ENCODE measurements around the gene SNED1. TPM values are rescaled to one million over a fixed set of nuclear protein-coding genes. Genes with fewer than 3 reads are reported as not detected.

SNED1 gene
- total RNA-seq, 2 donors from 2014 or later, result 42.0 to 72.1 TPM

GRCh38 chr2:241003830-241004564, 5.6 kb downstream of the SNED1 start:
- Mint-ChIP-seq H3K36me3 (ENCODE audit: low read depth) (peaks cover 7% of the 10 kb centered on the region), H3K4me3 (peak overlapping the region; percentile 1), H3K27ac (no peak overlapping the region), H3K4me1 (peaks cover 9% of the 10 kb centered on the region), H3K27me3 (peaks cover 16% of the 10 kb centered on the region)
- no peak for DNase-seq
- no peak for ATAC-seq
- peaks cover 3% of the 10 kb centered on the region for H3K9me3 ChIP-seq (ENCODE audit: control insufficient read depth, low read length, poor library complexity, severe bottlenecking)

- H3K27me3 Mint-ChIP-seq, result peaks cover 8% of the 10 kb centered on the region
- peaks cover 4% of the 10 kb centered on the region for H3K36me3 Mint-ChIP-seq (ENCODE audit: low read depth)
- ATAC-seq (no peak), DNase-seq (no peak)
- H3K9me3 ChIP-seq (ENCODE audit: control insufficient read depth, low read length, poor library complexity, severe bottlenecking), result peaks cover 3% of the 10 kb centered on the region
- peaks cover 17% of the 10 kb centered on the region for H3K4me1 Mint-ChIP-seq
- H3K27ac Mint-ChIP-seq, result no peak overlapping the region
- H3K4me3 Mint-ChIP-seq, result no peak overlapping the region
Measured at GRCh38 chr2:241005569-241005968, 7.2 kb downstream of the SNED1 start.

- no peak for DNase-seq
- Mint-ChIP-seq H3K27ac (no peak overlapping the region), H3K27me3 (peaks cover 8% of the 10 kb centered on the region), H3K4me3 (no peak overlapping the region), H3K36me3 (ENCODE audit: low read depth) (no peaks in the 10 kb centered on the region), H3K4me1 (peaks cover 17% of the 10 kb centered on the region)
- no peak for ATAC-seq
- H3K9me3 ChIP-seq (ENCODE audit: control insufficient read depth, low read length, poor library complexity, severe bottlenecking), result peaks cover 3% of the 10 kb centered on the region
Measured at GRCh38 chr2:241006412-241006811, 8.0 kb downstream of the SNED1 start.

- Mint-ChIP-seq H3K4me1 (peaks cover 17% of the 10 kb centered on the region), H3K27me3 (peaks cover 8% of the 10 kb centered on the region), H3K27ac (no peak overlapping the region), H3K4me3 (no peak overlapping the region), H3K36me3 (ENCODE audit: low read depth) (no peaks in the 10 kb centered on the region)
- no peak for DNase-seq
- H3K9me3 ChIP-seq (ENCODE audit: control insufficient read depth, low read length, poor library complexity, severe bottlenecking), result peaks cover 3% of the 10 kb centered on the region
- ATAC-seq, result no peak
Measured at GRCh38 chr2:241007111-241007510, 8.7 kb downstream of the SNED1 start.

GRCh38 chr2:241007880-241008710, 9.7 kb downstream of the SNED1 start:
- Mint-ChIP-seq H3K4me1 (peaks cover 17% of the 10 kb centered on the region), H3K27me3 (peaks cover 8% of the 10 kb centered on the region), H3K4me3 (no peak overlapping the region), H3K27ac (peak overlapping the region; percentile 88), H3K36me3 (ENCODE audit: low read depth) (no peaks in the 10 kb centered on the region)
- H3K9me3 ChIP-seq (ENCODE audit: control insufficient read depth, low read length, poor library complexity, severe bottlenecking), result peaks cover 3% of the 10 kb centered on the region
- ATAC-seq (no peak), DNase-seq (no peak)

GRCh38 chr2:241008711-241009121, 10.3 kb downstream of the SNED1 start:
- no peaks in the 10 kb centered on the region for H3K36me3 Mint-ChIP-seq (ENCODE audit: low read depth)
- H3K27ac Mint-ChIP-seq, result peak overlapping the region; percentile 88
- peaks cover 3% of the 10 kb centered on the region for H3K9me3 ChIP-seq (ENCODE audit: control insufficient read depth, low read length, poor library complexity, severe bottlenecking)
- peaks cover 8% of the 10 kb centered on the region for H3K27me3 Mint-ChIP-seq
- ATAC-seq, result no peak
- peaks cover 17% of the 10 kb centered on the region for H3K4me1 Mint-ChIP-seq
- H3K4me3 Mint-ChIP-seq, result peak overlapping the region; percentile 68
- DNase-seq, result no peak

GRCh38 chr2:241009191-241009590, 10.8 kb downstream of the SNED1 start:
- peak overlapping the region; percentile 88 for H3K27ac Mint-ChIP-seq
- peaks cover 17% of the 10 kb centered on the region for H3K4me1 Mint-ChIP-seq

GRCh38 chr2:241009601-241010530, 11.4 kb downstream of the SNED1 start:
- Mint-ChIP-seq H3K4me1 (peaks cover 17% of the 10 kb centered on the region), H3K4me3 (peak overlapping the region; percentile 68), H3K27ac (peak overlapping the region; percentile 88), H3K27me3 (peaks cover 8% of the 10 kb centered on the region), H3K36me3 (ENCODE audit: low read depth) (no peaks in the 10 kb centered on the region)
- DNase-seq, result peak in 1 of 3 donors; percentile 9
- peak; percentile 79 for ATAC-seq
- H3K9me3 ChIP-seq (ENCODE audit: control insufficient read depth, low read length, poor library complexity, severe bottlenecking), result peaks cover 3% of the 10 kb centered on the region

More at GRCh38 chr2:241009191-241009590, 10.8 kb downstream of the SNED1 start:
- Mint-ChIP-seq H3K27me3 (peaks cover 8% of the 10 kb centered on the region), H3K36me3 (ENCODE audit: low read depth) (no peaks in the 10 kb centered on the region), H3K4me3 (peak overlapping the region; percentile 68)
- ATAC-seq (no peak), DNase-seq (no peak)
- peaks cover 3% of the 10 kb centered on the region for H3K9me3 ChIP-seq (ENCODE audit: control insufficient read depth, low read length, poor library complexity, severe bottlenecking)

GRCh38 chr2:241010531-241011295, 12.3 kb downstream of the SNED1 start:
- H3K27me3 Mint-ChIP-seq, result peaks cover 8% of the 10 kb centered on the region
- ATAC-seq (peak; percentile 10), DNase-seq (peak in 2 of 3 donors; percentile 2 to 8)
- H3K27ac Mint-ChIP-seq, result peak overlapping the region; percentile 88
- no peaks in the 10 kb centered on the region for H3K36me3 Mint-ChIP-seq (ENCODE audit: low read depth)
- H3K9me3 ChIP-seq (ENCODE audit: control insufficient read depth, low read length, poor library complexity, severe bottlenecking), result peaks cover under 1% of the 10 kb centered on the region
- H3K4me3 Mint-ChIP-seq, result peak overlapping the region; percentile 68
- peaks cover 17% of the 10 kb centered on the region for H3K4me1 Mint-ChIP-seq

- no peak for DNase-seq
- Mint-ChIP-seq H3K4me3 (no peak overlapping the region), H3K27ac (no peak overlapping the region), H3K36me3 (ENCODE audit: low read depth) (no peaks in the 10 kb centered on the region), H3K4me1 (peaks cover 17% of the 10 kb centered on the region), H3K27me3 (peaks cover 8% of the 10 kb centered on the region)
- no peak for ATAC-seq
- H3K9me3 ChIP-seq (ENCODE audit: control insufficient read depth, low read length, poor library complexity, severe bottlenecking), result no peaks in the 10 kb centered on the region
Measured at GRCh38 chr2:241011296-241011600, 12.8 kb downstream of the SNED1 start.

GRCh38 chr2:241011751-241012510, 13.5 kb downstream of the SNED1 start:
- ATAC-seq (no peak), DNase-seq (peak in 2 of 3 donors; percentile 2 to 8)
- Mint-ChIP-seq H3K36me3 (ENCODE audit: low read depth) (no peaks in the 10 kb centered on the region), H3K27me3 (peaks cover 8% of the 10 kb centered on the region), H3K4me3 (no peak overlapping the region), H3K4me1 (peaks cover 17% of the 10 kb centered on the region), H3K27ac (no peak overlapping the region)
- no peaks in the 10 kb centered on the region for H3K9me3 ChIP-seq (ENCODE audit: control insufficient read depth, low read length, poor library complexity, severe bottlenecking)

- H3K27me3 Mint-ChIP-seq, result peaks cover under 1% of the 10 kb centered on the region
- DNase-seq (no peak), ATAC-seq (no peak)
- H3K4me3 Mint-ChIP-seq, result no peak overlapping the region
- H3K36me3 Mint-ChIP-seq (ENCODE audit: low read depth), result no peaks in the 10 kb centered on the region
- H3K4me1 Mint-ChIP-seq, result peaks cover 10% of the 10 kb centered on the region
- H3K9me3 ChIP-seq (ENCODE audit: control insufficient read depth, low read length, poor library complexity, severe bottlenecking), result no peaks in the 10 kb centered on the region
- no peak overlapping the region for H3K27ac Mint-ChIP-seq
Measured at GRCh38 chr2:241014224-241014623, 15.8 kb downstream of the SNED1 start.
